Esophagus squamous epithelium (tissue), 4 donors: ENCODE data around the gene GRID2.

Source experiments
- POLR2A ChIP-seq, 4 donors: fragments of 450-650 bp; IDR thresholded peaks; one replicate each; pipeline ENCODE4 v1.6.1; 2017; ENCODE audit warnings: antibody characterized with exemption in 4 of 4, mild to moderate bottlenecking in 4 of 4, moderate library complexity in 3 of 4
- TF ChIP-seq, protein P1 (sequence below), 6 experiments: fragments of 450-650 bp in 4 of 6; fragments of 200-600 bp in 2 of 6; sonication (generic) in 2 of 6; IDR thresholded peaks; one replicate each; pipeline ENCODE4 v1.5.1; 2016 to 2019; ENCODE audit warnings: antibody characterized with exemption in 6 of 6, mild to moderate bottlenecking in 4 of 6, moderate library complexity in 4 of 6

DNA sequence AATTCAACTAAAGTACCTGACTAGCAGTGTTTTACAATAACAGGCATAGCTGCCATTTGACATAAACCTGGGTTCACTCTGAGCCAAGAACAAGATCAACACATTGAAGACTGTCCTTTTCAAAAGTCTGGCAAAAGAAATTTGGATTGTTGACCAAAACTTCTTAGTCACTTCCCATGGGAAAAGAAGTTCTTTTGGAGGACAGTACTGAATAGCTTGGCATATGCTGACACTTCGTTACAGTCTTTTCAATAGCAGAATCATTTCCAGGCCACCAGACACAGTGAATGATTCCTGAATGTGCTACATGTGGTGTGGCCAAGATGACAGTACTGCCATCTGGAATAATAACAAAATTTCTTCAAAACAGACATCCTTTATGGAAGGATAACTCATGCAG lies 560.3 kb downstream of the GRID2 start:
- TF ChIP-seq, protein P1, sequence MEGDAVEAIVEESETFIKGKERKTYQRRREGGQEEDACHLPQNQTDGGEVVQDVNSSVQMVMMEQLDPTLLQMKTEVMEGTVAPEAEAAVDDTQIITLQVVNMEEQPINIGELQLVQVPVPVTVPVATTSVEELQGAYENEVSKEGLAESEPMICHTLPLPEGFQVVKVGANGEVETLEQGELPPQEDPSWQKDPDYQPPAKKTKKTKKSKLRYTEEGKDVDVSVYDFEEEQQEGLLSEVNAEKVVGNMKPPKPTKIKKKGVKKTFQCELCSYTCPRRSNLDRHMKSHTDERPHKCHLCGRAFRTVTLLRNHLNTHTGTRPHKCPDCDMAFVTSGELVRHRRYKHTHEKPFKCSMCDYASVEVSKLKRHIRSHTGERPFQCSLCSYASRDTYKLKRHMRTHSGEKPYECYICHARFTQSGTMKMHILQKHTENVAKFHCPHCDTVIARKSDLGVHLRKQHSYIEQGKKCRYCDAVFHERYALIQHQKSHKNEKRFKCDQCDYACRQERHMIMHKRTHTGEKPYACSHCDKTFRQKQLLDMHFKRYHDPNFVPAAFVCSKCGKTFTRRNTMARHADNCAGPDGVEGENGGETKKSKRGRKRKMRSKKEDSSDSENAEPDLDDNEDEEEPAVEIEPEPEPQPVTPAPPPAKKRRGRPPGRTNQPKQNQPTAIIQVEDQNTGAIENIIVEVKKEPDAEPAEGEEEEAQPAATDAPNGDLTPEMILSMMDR (IDR thresholded peaks at IDR 0.05): no peak
- no peak for TF ChIP-seq POLR2A (IDR thresholded peaks at IDR 0.05)
